ENCODE data around the gene OPTC. TPM values are rescaled to one million over a fixed set of nuclear protein-coding genes. Genes with fewer than 3 reads are reported as not detected.

Gene OPTC
- total and polyA plus RNA-seq, 2 donors (not counting 1 experiment from before 2014, with no cell fraction given): not detected

DNA sequence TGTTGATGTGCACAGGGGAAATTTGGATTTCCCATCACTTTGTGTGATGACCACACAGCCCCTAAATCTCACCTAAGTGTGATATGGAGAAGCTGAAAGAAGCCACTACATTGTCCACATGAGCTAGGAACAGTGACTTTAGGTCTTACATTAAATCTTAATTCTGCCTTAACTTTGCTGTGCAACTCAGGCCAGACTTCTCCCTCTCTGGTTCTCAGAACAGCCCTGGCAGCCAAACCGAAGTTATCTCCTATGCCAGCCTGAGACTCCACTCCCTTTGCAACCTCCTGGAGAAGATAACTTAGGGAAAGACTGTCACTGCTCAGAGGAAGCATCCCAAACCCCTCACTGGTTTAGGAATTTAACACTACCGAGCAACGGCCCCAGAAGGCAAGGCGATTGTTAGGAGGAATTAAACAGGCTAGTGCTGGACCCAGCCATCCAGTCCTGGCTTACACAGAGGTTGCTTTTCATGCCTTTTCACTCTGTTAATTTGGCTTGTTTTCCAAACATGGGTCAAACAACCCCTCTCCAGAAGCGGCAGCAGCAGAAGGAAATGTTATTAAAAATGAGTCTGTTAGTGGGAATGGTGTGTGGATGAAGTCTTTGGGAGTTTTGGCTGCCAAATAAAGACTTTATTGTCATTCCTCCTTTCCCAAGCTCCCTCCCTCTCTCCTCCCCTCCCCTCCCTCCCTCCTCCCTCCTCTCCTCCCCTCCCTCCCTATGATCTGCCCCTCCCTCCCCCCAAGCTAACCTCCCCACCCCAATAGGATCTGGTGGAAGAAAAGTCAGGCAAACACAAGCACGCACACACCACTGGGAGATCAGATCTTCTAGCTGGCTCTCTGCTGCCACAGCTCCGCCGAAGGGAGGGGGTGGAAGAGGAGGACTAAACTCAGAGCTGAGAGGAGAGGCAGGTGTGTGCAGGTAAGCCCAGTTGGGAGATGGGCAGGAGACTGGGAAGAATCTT lies 18.7 kb upstream of the OPTC start, which contains the start of gene PRELP:
PRELP (plus strand) TSS at position 795 of the 970 bp plus-strand sequence. CDS start 7,379 bp downstream, outside the sequence.
- TF ChIP-seq, protein P1, sequence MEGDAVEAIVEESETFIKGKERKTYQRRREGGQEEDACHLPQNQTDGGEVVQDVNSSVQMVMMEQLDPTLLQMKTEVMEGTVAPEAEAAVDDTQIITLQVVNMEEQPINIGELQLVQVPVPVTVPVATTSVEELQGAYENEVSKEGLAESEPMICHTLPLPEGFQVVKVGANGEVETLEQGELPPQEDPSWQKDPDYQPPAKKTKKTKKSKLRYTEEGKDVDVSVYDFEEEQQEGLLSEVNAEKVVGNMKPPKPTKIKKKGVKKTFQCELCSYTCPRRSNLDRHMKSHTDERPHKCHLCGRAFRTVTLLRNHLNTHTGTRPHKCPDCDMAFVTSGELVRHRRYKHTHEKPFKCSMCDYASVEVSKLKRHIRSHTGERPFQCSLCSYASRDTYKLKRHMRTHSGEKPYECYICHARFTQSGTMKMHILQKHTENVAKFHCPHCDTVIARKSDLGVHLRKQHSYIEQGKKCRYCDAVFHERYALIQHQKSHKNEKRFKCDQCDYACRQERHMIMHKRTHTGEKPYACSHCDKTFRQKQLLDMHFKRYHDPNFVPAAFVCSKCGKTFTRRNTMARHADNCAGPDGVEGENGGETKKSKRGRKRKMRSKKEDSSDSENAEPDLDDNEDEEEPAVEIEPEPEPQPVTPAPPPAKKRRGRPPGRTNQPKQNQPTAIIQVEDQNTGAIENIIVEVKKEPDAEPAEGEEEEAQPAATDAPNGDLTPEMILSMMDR (IDR thresholded peaks at IDR 0.05): no peak
- TF ChIP-seq EZH2 (IDR thresholded peaks at IDR 0.05; ENCODE audit: borderline replicate concordance, insufficient read depth, low read depth, low read length, poor library complexity, severe bottlenecking): no peak
- Mint-ChIP-seq H3K4me1 (peaks cover 9% of the 10 kb centered on the region), H3K9me3 (ENCODE audit: insufficient read depth) (no peaks in the 10 kb centered on the region), H3K4me3 (no peak within 1 kb of the TSS), H3K27me3 (peaks cover 33% of the 10 kb centered on the region), H3K27ac (no peak within 1 kb of the TSS)
- ChIA-PET CTCF (interaction anchor here (2.4 to 18.7 kb wide), 3 partner anchors 12 to 208 kb away, joined by 10 to 511 read pairs (median 53); no protein-coding TSS in a partner anchor), POLR2A (no interaction called here)
- no peak within 1 kb of the TSS for H2AFZ ChIP-seq (ENCODE audit: insufficient read depth, low read depth, low read length, poor library complexity, severe bottlenecking)
- 98% methylated on average over 4 of the region's 8 CpGs for WGBS (ENCODE audit: insufficient coverage)
- no peaks in the 10 kb centered on the region for H4K20me1 ChIP-seq (ENCODE audit: control insufficient read depth, insufficient read depth, low read length, poor library complexity, severe bottlenecking)
- H3K9ac ChIP-seq (ENCODE audit: low read length): no peak within 1 kb of the TSS
- H3K4me1 ChIP-seq (ENCODE audit: control insufficient read depth in 2 of 2, insufficient read depth in 2 of 2, low read length in 2 of 2): peaks cover 0 to under 1% of the 10 kb centered on the region in 2 donors
- no peaks in the 10 kb centered on the region for H3K27me3 ChIP-seq (replicated peaks in 1 of 4; ENCODE audit: control extremely low read depth in 1 of 4, control insufficient read depth in 3 of 4, insufficient read depth in 4 of 4, low read length in 3 of 4)
- intact Hi-C loops (cut with micrococcal nuclease): no loop called here
- H3K27ac ChIP-seq (ENCODE audit: low read length in 2 of 2): no peak within 1 kb of the TSS
- H3K36me3 ChIP-seq (replicated peaks in 1 of 2; ENCODE audit: control extremely low read depth in 1 of 2, control insufficient read depth in 1 of 2, extremely low read depth in 1 of 2, insufficient read depth in 2 of 2, low read length in 1 of 2): no peaks in the 10 kb centered on the region
- H3K4me2 ChIP-seq (replicated peaks; ENCODE audit: low read depth, low read length, poor library complexity, severe bottlenecking): no peak within 1 kb of the TSS
- DNase-seq (no peak), ATAC-seq (ENCODE audit: low read depth) (no peak)
- H3K9me3 ChIP-seq (ENCODE audit: control extremely low read depth in 1 of 3, control insufficient read depth in 2 of 3, insufficient read depth in 1 of 3, low read length in 2 of 3): no peaks in the 10 kb centered on the region
- no peak within 1 kb of the TSS for H3K4me3 ChIP-seq (ENCODE audit: control extremely low read depth in 1 of 5, extremely low read depth in 1 of 5, insufficient read depth in 1 of 5, low read depth in 2 of 5, low read length in 4 of 5)
- no peaks in the 10 kb centered on the region for H3K79me2 ChIP-seq (ENCODE audit: control insufficient read depth, insufficient read depth, low read length)

Data from B cell (primary cell).